ENCODE data around the gene B3GAT3.

DNA sequence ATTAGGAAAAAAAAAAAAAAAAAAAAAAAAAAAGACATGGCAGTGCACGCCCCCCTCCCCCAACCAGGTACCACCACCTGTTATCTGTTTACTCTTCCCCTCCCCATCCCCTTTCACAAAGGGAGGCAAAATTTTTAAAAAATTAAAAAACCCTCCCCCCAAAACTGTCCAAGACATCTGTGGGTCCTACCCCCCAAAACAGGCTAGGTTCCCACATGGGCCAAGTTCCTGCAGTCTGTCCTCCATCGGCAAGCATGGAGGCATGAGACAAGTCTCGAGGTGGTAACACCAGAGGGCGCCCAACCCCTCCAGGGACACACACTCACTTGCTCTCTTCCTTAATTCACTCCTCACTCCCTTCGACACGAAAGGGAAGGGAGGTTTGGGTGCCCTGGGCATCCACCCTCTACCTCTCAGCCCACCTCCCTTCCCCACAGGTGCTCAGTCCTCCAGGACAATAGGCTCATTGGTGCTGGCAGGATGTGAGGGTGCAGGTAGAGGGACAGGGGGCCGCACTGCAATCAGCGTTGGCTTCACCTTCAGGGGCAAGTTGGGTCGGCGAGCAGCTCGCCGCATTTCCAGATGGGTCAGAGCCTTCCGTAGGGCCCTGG lies 28.2 kb downstream of the B3GAT3 start:
- TF ChIP-seq, protein P1, sequence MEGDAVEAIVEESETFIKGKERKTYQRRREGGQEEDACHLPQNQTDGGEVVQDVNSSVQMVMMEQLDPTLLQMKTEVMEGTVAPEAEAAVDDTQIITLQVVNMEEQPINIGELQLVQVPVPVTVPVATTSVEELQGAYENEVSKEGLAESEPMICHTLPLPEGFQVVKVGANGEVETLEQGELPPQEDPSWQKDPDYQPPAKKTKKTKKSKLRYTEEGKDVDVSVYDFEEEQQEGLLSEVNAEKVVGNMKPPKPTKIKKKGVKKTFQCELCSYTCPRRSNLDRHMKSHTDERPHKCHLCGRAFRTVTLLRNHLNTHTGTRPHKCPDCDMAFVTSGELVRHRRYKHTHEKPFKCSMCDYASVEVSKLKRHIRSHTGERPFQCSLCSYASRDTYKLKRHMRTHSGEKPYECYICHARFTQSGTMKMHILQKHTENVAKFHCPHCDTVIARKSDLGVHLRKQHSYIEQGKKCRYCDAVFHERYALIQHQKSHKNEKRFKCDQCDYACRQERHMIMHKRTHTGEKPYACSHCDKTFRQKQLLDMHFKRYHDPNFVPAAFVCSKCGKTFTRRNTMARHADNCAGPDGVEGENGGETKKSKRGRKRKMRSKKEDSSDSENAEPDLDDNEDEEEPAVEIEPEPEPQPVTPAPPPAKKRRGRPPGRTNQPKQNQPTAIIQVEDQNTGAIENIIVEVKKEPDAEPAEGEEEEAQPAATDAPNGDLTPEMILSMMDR (IDR thresholded peaks at IDR 0.05), result peak; percentile 28 to 56
- peak in 1 of 3 donors; percentile 26 for TF ChIP-seq POLR2AphosphoS5 (IDR thresholded peaks at IDR 0.05)
- TF ChIP-seq POLR2A (IDR thresholded peaks at IDR 0.05), result no peak
- no peak for TF ChIP-seq EP300 (IDR thresholded peaks at IDR 0.05)

Data from suprapubic skin (tissue), 4 donors.